ENCODE measurements around the gene MRPL43.

MRPL43 gene

GRCh38 chr10:101011517-101012423 lies 24.5 kb upstream of the MRPL43 start:
- Histone ChIP-seq H3K36me3 (replicated peaks; ENCODE audit: low read depth, low read length) (no peaks in the 10 kb centered on the region), H3K4me1 (ENCODE audit: low read length) (peaks cover 12% of the 10 kb centered on the region), H2AFZ (ENCODE audit: low read depth, low read length) (no peak overlapping the region), H3K9ac (ENCODE audit: low read length) (no peak overlapping the region), H3K79me2 (ENCODE audit: low read length) (no peaks in the 10 kb centered on the region), H3K4me3 (ENCODE audit: low read length) (no peak overlapping the region), H3K9me3 (ENCODE audit: insufficient read depth, low read length) (no peaks in the 10 kb centered on the region), H4K20me1 (ENCODE audit: insufficient read depth, low read length) (no peaks in the 10 kb centered on the region), H3K27ac (ENCODE audit: low read length) (no peak overlapping the region), H3K27me3 (ENCODE audit: low read depth, low read length) (peaks cover 3% of the 10 kb centered on the region; the same call in 1 of the 2 replicates), H3K4me2 (ENCODE audit: low read length) (peak overlapping the region; percentile 37; the same call in 1 of the 2 replicates)
- TF ChIP-seq, protein P1, sequence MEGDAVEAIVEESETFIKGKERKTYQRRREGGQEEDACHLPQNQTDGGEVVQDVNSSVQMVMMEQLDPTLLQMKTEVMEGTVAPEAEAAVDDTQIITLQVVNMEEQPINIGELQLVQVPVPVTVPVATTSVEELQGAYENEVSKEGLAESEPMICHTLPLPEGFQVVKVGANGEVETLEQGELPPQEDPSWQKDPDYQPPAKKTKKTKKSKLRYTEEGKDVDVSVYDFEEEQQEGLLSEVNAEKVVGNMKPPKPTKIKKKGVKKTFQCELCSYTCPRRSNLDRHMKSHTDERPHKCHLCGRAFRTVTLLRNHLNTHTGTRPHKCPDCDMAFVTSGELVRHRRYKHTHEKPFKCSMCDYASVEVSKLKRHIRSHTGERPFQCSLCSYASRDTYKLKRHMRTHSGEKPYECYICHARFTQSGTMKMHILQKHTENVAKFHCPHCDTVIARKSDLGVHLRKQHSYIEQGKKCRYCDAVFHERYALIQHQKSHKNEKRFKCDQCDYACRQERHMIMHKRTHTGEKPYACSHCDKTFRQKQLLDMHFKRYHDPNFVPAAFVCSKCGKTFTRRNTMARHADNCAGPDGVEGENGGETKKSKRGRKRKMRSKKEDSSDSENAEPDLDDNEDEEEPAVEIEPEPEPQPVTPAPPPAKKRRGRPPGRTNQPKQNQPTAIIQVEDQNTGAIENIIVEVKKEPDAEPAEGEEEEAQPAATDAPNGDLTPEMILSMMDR (IDR thresholded peaks at IDR 0.05; ENCODE audit: low read depth, low read length): no peak
- TF ChIP-seq EZH2phosphoT487 (IDR thresholded peaks at IDR 0.05; ENCODE audit: low read depth): no peak

GRCh38 chr10:101010329-101010728 lies 23.0 kb upstream of the MRPL43 start:
- H3K27ac ChIP-seq (ENCODE audit: low read length): no peak overlapping the region
- H3K27me3 ChIP-seq (ENCODE audit: low read depth, low read length): no peaks in the 10 kb centered on the region
- no peak overlapping the region for H3K4me3 ChIP-seq (ENCODE audit: low read length)
- H2AFZ ChIP-seq (ENCODE audit: low read depth, low read length): no peak overlapping the region
- H3K9ac ChIP-seq (ENCODE audit: low read length): no peak overlapping the region
- no peaks in the 10 kb centered on the region for H3K79me2 ChIP-seq (ENCODE audit: low read length)
- peaks cover 12% of the 10 kb centered on the region for H3K4me1 ChIP-seq (ENCODE audit: low read length)
- no peak for TF ChIP-seq EZH2phosphoT487 (IDR thresholded peaks at IDR 0.05; ENCODE audit: low read depth)
- TF ChIP-seq, protein P1 (IDR thresholded peaks at IDR 0.05; ENCODE audit: low read depth, low read length): no peak
- no peaks in the 10 kb centered on the region for H4K20me1 ChIP-seq (ENCODE audit: insufficient read depth, low read length)
- no peak overlapping the region for H3K4me2 ChIP-seq (ENCODE audit: low read length)
- no peaks in the 10 kb centered on the region for H3K36me3 ChIP-seq (replicated peaks; ENCODE audit: low read depth, low read length)
- no peaks in the 10 kb centered on the region for H3K9me3 ChIP-seq (ENCODE audit: insufficient read depth, low read length)

GRCh38 chr10:101008823-101009423 lies 21.6 kb upstream of the MRPL43 start:
- TF ChIP-seq EZH2phosphoT487 (IDR thresholded peaks at IDR 0.05; ENCODE audit: low read depth): no peak
- TF ChIP-seq, protein P1 (IDR thresholded peaks at IDR 0.05; ENCODE audit: low read depth, low read length): no peak
- no peaks in the 10 kb centered on the region for H4K20me1 ChIP-seq (ENCODE audit: insufficient read depth, low read length)
- H3K4me1 ChIP-seq (ENCODE audit: low read length): peaks cover 12% of the 10 kb centered on the region
- no peaks in the 10 kb centered on the region for H3K27me3 ChIP-seq (ENCODE audit: low read depth, low read length)
- no peak overlapping the region for H3K4me3 ChIP-seq (ENCODE audit: low read length)
- no peaks in the 10 kb centered on the region for H3K36me3 ChIP-seq (replicated peaks; ENCODE audit: low read depth, low read length)
- H3K9ac ChIP-seq (ENCODE audit: low read length): no peak overlapping the region
- H3K4me2 ChIP-seq (ENCODE audit: low read length): no peak overlapping the region
- no peak overlapping the region for H2AFZ ChIP-seq (ENCODE audit: low read depth, low read length)
- H3K9me3 ChIP-seq (ENCODE audit: insufficient read depth, low read length): no peaks in the 10 kb centered on the region
- H3K79me2 ChIP-seq (ENCODE audit: low read length): no peaks in the 10 kb centered on the region
- no peak overlapping the region for H3K27ac ChIP-seq (ENCODE audit: low read length)
